NCI-H1105 (cell line): Measurements from ENCODE around the gene SERPINA1.
"Not testable (repeated sequence)": the region's sequence is repeated elsewhere in the genome, so short reads cannot be mapped to it uniquely, and the experiment has no call there.

Experiments
- DNase-seq: peaks from one replicate; lab custom pipeline; 2025; lab: John Stamatoyannopoulos, UW

The SERPINA1 gene

DNA sequence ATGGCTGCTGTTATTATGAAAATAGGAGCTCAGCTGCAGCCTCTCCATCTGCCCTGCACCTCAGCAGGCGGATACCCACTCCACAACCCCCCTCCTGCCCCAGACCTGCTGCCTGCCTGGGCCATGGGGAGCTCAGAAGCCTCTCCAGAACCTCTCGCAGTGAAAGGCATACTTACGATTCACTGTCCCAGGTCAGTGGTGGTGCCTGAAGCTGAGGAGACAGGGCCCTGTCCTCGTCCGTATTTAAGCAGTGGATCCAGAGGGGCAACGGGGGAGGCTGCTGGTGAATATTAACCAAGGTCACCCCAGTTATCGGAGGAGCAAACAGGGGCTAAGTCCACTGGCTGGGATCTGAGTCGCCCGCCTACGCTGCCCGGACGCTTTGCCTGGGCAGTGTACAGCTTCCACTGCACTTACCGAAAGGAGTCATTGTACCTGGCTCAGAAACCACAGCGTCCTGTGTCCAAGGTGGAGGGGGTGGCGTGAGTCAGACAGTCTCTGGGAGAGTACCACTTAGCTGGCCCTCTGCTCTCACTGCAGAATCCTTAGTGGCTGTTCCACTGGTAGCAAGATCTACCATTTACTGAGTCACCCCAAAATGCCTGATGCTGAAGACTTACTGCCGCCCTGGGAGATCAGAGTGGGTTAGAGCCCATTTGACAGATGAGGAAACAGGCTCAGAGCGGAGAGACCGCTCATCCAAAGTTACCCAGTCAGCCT lies at the start of gene SERPINA1:
Gene SERPINA1, minus strand, starts transcription at position 219 of the 720 bp plus-strand sequence. CDS start 5,365 bp downstream, outside the sequence.
- no peak for DNase-seq

DNA sequence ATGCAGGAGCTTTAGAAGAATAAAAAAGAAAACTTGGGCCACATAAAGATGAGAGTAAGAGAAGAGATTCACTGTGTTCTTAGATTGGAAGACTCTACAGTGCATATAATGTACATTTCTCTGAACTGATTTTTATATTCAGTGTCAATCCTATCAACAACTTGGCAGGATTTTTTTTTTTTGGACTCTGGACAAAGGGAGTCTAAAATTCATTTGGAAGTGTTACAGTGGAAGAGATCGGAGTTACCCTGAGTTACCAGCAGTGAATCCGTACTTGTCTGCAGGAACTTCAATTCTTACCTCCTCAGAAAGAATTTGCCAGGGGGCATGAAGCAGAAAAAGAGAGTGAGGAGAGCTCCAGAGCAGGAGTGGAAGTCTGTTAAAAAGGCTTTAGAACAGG lies 40.2 kb upstream of the SERPINA1 start:
- no peak for DNase-seq

GRCh38 chr14:94427016-94427613 lies 38.7 kb upstream of the SERPINA1 start:
- no peak for DNase-seq

DNA sequence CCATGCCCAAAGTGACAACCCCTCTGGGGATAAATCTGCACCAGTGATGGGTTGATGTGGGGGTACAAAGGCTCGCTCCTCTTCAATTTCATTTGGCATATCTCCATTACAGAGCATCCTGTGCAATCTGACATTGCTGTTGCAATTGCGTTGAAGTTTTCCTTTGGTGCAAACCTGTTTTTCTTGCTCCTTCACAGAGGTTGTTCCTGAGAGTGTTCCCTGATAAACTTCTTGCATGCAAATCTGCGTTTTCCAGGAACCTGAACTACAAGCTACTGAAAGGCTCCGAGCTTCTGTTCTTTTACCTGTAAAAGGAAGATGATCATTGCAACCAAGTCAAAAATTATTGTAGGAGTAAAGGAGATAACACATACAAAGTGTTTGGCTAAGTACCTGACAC lies 38.1 kb upstream of the SERPINA1 start:
- DNase-seq, result no peak

DNA sequence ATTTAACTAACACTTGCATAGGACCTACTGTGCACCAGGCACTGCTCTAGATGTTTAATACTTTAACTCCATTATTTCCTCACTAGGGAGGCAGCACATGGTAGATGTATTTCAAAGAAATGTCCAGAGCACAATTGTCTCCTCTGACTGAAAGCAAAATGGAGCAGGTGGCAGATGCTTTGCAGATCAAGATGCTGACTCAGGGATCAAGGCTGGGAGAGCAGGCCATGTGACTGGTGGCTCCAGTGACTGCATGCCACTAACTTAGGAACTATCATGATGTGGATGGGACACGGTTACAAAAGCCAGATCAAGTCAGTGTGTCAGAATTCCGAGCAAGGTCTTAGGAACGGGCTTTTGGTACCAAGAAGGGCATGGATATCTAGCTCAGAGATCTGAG lies 36.0 kb upstream of the SERPINA1 start:
- DNase-seq, result no peak

DNA sequence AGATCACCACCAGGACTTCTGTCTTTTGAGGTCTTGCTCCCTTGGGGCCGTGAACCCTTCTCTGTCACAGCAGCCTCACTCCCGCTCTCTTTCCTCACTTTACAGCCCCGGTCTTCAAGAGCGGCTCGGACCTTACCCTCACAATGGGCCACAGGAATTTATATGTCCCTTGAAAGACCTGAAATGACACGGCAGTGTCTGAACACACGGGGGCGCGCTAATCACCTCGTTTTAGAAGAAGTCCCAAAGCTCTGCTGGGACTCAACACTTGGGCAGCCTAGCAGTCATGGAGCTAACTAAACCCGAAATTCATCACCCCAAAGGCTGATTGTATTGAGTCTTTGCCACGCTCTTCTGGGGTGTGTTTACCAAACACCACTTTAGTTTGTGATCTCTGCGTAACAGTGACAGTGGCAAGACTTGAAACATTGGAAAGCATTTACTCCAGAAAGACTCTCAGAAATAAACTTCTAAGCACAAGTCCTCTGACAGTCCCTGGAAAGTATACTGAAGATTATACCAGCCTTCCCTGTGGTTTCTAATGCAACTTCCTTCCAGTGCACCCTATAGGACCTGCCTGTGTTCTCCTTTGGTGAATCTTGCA lies 35.2 kb upstream of the SERPINA1 start:
- no peak for DNase-seq

DNA sequence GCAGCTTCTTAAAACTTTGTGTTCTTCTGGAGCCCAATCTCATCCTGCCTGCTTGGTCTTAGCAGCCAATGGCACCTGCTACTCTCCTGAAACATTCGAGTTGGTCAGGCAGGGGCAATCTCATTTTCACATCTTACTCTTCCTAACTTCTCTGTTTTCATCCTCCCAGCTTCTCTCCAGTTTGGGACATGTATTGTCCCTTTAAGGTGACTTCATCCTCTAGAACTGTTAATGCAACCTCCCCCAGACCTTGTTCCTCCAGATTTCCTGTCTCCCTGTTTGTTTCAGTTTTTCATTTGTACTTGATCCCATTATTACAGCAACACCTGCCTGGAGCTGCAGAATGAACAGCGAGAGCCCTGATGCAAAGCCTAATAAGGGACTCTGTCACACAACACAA lies 32.9 kb upstream of the SERPINA1 start:
- no peak for DNase-seq

DNA sequence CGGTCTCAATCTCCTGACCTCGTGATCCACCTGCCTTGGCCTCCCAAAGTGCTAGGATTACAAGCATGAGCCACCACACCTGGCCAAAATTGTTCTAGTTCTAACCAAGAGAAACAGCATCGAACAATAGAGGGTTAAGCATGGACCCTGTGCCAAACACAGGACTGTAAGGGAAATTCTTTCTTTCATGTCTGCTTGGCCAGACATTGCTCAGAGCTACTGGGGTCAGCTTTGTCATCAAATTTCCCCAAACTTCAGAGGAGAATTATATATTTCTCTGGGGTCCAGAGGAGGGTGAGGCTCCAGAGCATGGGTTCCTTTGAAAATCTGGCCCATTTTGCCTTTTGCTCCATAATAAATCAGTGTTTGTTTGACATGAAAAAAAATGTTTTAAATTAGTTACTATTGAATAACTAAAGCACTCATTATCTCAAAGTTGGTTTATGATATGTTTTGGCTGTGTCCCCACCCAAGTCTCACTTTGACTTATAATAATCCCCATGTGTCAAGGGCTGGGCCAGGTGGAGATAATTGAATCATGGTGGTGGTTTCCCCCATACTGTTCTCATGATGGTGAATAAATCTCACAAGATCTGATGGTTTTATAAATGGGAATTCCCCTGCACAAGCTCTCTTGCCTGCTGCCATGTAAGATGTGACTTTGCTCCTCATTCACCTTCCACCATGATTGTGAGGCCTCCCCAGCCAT lies 29.2 kb upstream of the SERPINA1 start:
- DNase-seq, result not testable (repeated sequence)

DNA sequence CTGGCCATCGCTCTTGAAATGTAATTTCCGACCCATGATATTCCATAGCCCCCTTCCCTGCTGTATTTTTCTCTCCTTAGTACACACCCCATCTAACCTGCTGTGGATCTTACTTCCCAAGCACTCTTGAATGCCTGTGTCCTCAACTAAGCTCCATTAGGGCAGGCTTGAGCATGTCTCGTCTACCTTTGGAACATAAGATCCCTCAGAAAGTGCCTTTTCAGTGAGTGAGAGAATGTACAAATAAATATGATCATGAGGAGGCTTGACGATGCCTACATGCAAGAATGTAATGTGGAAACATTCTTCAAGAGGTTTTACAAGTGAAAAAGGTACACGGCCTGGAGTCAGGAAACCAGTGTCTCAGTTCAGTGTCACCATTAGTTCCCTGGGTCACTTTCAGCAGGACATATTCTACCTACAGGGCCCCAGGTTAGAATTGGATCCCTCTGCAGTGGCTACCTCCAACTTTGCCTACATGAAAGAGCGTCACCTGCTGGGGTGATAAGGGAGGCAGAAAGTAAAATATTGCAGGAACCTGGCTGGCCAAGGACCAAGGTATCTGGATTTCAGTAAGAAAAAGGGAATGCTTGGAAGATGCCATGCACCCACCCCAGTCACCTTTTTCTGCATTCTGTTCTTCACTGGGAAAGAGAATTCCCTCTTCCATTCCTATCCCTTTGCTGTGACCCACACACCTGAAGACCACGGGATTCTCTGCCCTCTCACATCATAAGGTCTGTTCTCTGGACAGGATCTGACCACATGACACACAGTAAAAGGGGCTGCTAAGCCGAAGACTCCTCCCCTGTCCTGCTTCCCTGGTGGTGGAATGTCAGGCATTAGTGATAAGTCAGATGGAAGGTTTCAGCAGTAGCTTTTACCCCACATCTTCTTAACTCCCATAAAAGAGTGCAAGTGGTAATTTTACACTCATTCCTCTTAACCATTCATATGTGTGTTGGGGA lies 24.6 kb upstream of the SERPINA1 start:
- DNase-seq, result no peak

- no peak for DNase-seq
Observed at GRCh38 chr14:94411638-94412037, 23.2 kb upstream of the SERPINA1 start.

- DNase-seq, result not testable (repeated sequence)
Observed at GRCh38 chr14:94409430-94409829, 21.0 kb upstream of the SERPINA1 start.

DNA sequence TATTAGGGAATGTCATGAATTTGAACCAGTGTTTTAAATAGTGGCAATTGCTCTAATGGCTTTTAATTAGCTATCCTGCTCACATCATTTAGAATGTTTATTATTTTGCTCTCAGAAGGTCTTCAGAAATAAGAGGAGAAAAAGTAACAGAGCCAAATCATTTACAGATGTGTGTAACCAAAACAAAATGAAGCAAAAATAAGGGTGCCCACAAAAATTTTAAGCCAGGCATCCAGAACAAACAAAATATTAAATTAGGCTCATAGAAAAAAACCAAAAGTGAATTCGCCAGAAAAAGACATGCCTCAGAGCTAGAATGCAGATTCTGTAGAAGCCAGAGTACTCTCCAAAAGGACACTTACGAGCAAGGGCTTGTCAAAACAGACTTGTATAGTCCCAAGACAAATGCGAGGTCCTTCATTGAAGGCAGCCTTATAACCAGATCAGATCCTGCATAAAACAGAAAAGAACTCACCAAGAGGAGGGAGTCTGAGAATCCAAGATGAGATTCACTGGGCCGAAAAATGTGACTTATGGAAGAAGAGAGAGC lies 20.2 kb upstream of the SERPINA1 start:
- no peak for DNase-seq

GRCh38 chr14:94407906-94408305 lies 19.5 kb upstream of the SERPINA1 start:
- DNase-seq, result no peak

GRCh38 chr14:94406910-94407309 lies 18.5 kb upstream of the SERPINA1 start:
- DNase-seq, result no peak

DNA sequence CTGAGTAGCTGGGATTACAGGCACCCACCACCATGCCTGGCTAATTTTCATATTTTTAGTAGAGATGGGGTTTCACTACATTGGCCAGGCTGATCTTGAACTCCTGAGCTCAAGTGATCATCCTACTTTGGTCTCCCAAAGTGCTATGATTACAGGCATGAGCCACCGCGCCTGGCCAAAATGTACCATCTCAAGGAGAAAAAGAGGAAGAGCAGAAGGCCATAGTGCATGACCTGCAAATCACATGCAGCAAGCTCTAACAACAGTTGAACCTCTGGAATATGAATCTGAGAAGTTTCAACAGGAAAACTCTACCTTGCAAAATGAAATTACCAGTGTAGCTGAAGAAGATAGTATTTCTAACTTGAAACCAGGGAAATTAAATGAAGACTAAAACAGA lies 17.1 kb upstream of the SERPINA1 start:
- DNase-seq, result no peak

GRCh38 chr14:94404561-94404960 lies 16.2 kb upstream of the SERPINA1 start:
- no peak for DNase-seq

- DNase-seq, result no peak
Observed at GRCh38 chr14:94403312-94403932, 15.0 kb upstream of the SERPINA1 start.

- DNase-seq, result no peak
Observed at GRCh38 chr14:94401083-94401482, 12.7 kb upstream of the SERPINA1 start.

DNA sequence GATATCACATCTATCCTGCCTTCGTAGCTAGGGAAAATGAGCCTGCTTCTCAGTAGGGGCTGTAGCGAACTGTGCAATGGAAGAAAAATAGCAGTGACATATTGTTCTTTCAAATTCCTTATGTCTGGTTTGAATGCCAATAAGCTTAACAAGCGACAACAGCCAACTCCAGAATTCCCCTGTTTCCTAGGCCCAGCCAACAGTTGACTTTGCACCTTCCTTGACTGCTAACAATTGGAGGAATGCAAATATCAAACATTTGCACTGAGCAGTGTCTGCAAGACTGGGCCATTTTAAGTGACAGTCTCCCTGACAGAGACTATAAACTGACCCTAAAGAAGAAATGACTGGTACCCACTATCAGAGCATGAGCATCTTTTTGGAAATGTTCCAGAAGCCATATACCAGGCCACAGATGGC lies 12.0 kb upstream of the SERPINA1 start:
- no peak for DNase-seq

- no peak for DNase-seq
Observed at GRCh38 chr14:94398536-94398935, 10.1 kb upstream of the SERPINA1 start.

GRCh38 chr14:94398182-94398479 lies 9.7 kb upstream of the SERPINA1 start:
- DNase-seq, result no peak
